OCI-LY3 (cell line): ENCODE results near the gene KANK3.
"Not testable (repeated sequence)": the region's sequence is repeated elsewhere in the genome, so short reads cannot be mapped to it uniquely, and the experiment has no call there.

Experiments
- H2AFZ ChIP-seq: fragments of 200-600, 300-600 bp; shearing (Covaris generic); 2 replicates; pipeline ENCODE4 v1.6.0; 2014; ENCODE audit warnings: antibody characterized with exemption, low read depth, low read length
- H3K27ac ChIP-seq: fragments of 200-600, 300-600 bp; sonication (generic); 2 replicates; pipeline ENCODE4 v1.5.1; 2014; ENCODE audit warnings: mild to moderate bottlenecking, low read length, moderate library complexity, mixed read lengths
- H3K27me3 ChIP-seq: fragments of 200-600, 300-600 bp; sonication (generic); 2 replicates; pipeline ENCODE4 v1.6.1; 2014; ENCODE audit warnings: low read depth, low read length, mixed read lengths
- H3K36me3 ChIP-seq: fragments of 200-600, 300-600 bp; sonication (generic); replicated peaks from 2 replicates; pipeline ENCODE3; 2014; ENCODE audit warnings: low read depth, low read length, mixed read lengths
- H3K4me1 ChIP-seq: fragments of 300-600, 200-600 bp; sonication (generic); 2 replicates; pipeline ENCODE4 v1.6.1; 2014; ENCODE audit warnings: low read length, mixed read lengths
- H3K4me2 ChIP-seq: fragments of 200-600, 300-600 bp; sonication (generic); 2 replicates; pipeline ENCODE4 v1.6.1; 2014; ENCODE audit warnings: low read length, mixed read lengths
- H3K4me3 ChIP-seq: fragments of 300-600, 200-600 bp; sonication (generic); 2 replicates; pipeline ENCODE4 v1.5.1; 2014; ENCODE audit warnings: antibody characterized with exemption, mild to moderate bottlenecking, low read length, moderate library complexity
- H3K79me2 ChIP-seq: fragments of 300-600, 200-600 bp; shearing (Covaris generic); 2 replicates; pipeline ENCODE4 v1.6.1; 2014; ENCODE audit warnings: mild to moderate bottlenecking, low read length, mixed read lengths
- H3K9ac ChIP-seq: fragments of 300-600, 200-600 bp; shearing (Covaris generic); 2 replicates; pipeline ENCODE4 v1.6.0; 2014; ENCODE audit warnings: mild to moderate bottlenecking, low read length, moderate library complexity
- H3K9me3 ChIP-seq: fragments of 200-600, 300-600 bp; shearing (Covaris generic); 2 replicates; pipeline ENCODE4 v1.6.1; 2014; ENCODE audit warnings: low read length, mixed read lengths; ENCODE audit not compliant: insufficient read depth
- H4K20me1 ChIP-seq: fragments of 200-600, 300-600 bp; sonication (generic); 2 replicates; pipeline ENCODE4 v1.6.1; 2016; ENCODE audit warnings: low read length, mixed read lengths; ENCODE audit not compliant: insufficient read depth
- EZH2phosphoT487 ChIP-seq: fragments of 200-600 bp; shearing (Covaris generic); IDR thresholded peaks from 2 replicates; pipeline ENCODE4 v1.6.1; 2018; ENCODE audit warnings: antibody characterized with exemption, mixed run types, low read depth
- TF ChIP-seq, protein P1 (sequence below): fragments of 200-600, 300-600 bp; sonication (generic); IDR thresholded peaks from 2 replicates; pipeline ENCODE4 v1.5.1; 2014; ENCODE audit warnings: antibody characterized with exemption, low read length, low read depth

The KANK3 gene

DNA sequence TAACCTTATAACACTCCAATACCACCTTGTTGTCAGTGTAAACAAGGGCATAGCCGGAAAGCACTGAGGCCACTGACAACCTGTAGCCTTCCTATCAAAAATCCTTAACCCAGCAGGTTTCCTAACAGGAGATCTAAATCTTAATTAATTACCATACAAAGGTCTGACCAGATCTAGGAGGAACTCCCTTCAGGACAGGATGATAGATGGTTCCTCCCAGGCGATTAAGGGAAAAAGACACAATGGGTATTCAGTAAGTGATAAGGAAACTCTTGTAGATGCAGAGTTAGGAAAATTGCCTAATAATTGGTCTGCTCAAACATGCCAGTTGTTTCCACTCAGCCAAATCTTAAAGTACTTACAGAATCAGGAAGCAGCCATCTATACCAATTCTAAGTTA is 42.0 kb upstream of the KANK3 start:
- H3K4me2 ChIP-seq, H3K27ac ChIP-seq, H3K4me1 ChIP-seq: not testable (repeated sequence)

GRCh38 chr19:8384569-8384968 is 41.5 kb upstream of the KANK3 start:
- not testable (repeated sequence) for H3K27me3 ChIP-seq, H3K36me3 ChIP-seq, H3K4me3 ChIP-seq, H3K79me2 ChIP-seq, H3K9me3 ChIP-seq, H3K9ac ChIP-seq, H2AFZ ChIP-seq, H3K4me2 ChIP-seq, H4K20me1 ChIP-seq, H3K4me1 ChIP-seq, H3K27ac ChIP-seq

More for the DNA sequence above, 42.0 kb upstream of the KANK3 start:
- H4K20me1 ChIP-seq, H2AFZ ChIP-seq, H3K79me2 ChIP-seq, H3K9me3 ChIP-seq, H3K36me3 ChIP-seq, H3K27me3 ChIP-seq, H3K4me3 ChIP-seq, H3K9ac ChIP-seq: not testable (repeated sequence)

GRCh38 chr19:8379156-8379891 is 36.3 kb upstream of the KANK3 start:
- H3K4me1 ChIP-seq, H3K9ac ChIP-seq, H4K20me1 ChIP-seq, H3K27me3 ChIP-seq, H3K79me2 ChIP-seq, H3K36me3 ChIP-seq, H3K4me3 ChIP-seq, H2AFZ ChIP-seq, H3K27ac ChIP-seq, H3K9me3 ChIP-seq, H3K4me2 ChIP-seq: not testable (repeated sequence)

DNA sequence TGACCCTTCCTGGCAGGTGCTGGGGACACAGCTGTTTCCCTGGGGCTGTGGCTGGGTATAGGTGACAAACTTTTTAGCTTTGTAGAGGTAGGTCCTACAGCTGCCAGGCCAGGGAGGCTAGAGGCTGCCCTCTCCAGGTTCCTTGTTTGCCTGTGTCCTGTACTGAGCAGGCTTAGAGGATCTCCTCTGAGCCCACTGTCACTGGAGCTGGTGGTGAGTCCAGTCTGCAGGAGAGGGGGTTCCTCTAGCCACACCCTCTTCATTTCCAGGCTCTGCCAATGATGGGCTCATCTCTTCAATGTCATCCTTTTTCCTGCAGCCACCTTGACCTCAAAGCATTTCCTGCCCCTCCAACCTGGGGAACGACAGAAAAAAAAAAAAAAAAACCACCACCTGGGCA is 34.5 kb upstream of the KANK3 start:
- no peak overlapping the region for H2AFZ ChIP-seq
- H3K27ac ChIP-seq = no peak overlapping the region
- H3K9ac ChIP-seq = no peak overlapping the region
- no peak overlapping the region for H3K4me2 ChIP-seq
- no peak overlapping the region for H3K4me3 ChIP-seq
- H4K20me1 ChIP-seq = no peaks in the 10 kb centered on the region
- no peaks in the 10 kb centered on the region for H3K36me3 ChIP-seq
- no peaks in the 10 kb centered on the region for H3K4me1 ChIP-seq
- TF ChIP-seq, protein P1, sequence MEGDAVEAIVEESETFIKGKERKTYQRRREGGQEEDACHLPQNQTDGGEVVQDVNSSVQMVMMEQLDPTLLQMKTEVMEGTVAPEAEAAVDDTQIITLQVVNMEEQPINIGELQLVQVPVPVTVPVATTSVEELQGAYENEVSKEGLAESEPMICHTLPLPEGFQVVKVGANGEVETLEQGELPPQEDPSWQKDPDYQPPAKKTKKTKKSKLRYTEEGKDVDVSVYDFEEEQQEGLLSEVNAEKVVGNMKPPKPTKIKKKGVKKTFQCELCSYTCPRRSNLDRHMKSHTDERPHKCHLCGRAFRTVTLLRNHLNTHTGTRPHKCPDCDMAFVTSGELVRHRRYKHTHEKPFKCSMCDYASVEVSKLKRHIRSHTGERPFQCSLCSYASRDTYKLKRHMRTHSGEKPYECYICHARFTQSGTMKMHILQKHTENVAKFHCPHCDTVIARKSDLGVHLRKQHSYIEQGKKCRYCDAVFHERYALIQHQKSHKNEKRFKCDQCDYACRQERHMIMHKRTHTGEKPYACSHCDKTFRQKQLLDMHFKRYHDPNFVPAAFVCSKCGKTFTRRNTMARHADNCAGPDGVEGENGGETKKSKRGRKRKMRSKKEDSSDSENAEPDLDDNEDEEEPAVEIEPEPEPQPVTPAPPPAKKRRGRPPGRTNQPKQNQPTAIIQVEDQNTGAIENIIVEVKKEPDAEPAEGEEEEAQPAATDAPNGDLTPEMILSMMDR = no peak
- no peak for TF ChIP-seq EZH2phosphoT487
- H3K79me2 ChIP-seq = no peaks in the 10 kb centered on the region
- H3K9me3 ChIP-seq = no peaks in the 10 kb centered on the region
- no peaks in the 10 kb centered on the region for H3K27me3 ChIP-seq

DNA sequence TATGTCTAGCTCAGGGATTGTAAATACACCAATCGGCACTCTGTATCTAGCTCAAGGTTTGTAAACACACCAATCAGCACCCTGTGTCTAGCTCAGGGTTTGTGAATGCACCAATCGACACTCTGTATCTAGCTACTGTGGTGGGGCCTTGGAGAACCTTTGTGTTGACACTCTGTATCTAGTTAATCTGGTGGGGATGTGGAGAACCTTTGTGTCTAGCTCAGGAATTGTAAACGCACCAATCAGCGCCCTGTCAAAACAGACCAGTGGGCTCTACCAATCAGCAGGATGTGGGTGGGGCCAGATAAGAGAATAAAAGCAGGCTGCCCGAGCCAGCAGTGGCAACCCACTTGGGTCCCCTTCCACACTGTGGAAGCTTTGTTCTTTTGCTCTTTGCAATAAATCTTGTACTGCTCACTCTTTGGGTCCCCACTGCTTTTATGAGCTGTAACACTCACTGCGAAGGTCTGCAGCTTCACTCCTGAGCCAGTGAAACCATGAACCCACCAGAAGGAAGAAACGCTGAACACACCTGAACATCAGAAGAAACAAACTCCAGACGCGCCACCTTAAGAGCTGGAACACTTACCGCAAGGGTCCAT is 33.4 kb upstream of the KANK3 start:
- not testable (repeated sequence) for H4K20me1 ChIP-seq, H3K27me3 ChIP-seq, H3K4me2 ChIP-seq, H3K27ac ChIP-seq, H3K4me3 ChIP-seq, H3K9ac ChIP-seq, H3K36me3 ChIP-seq, H2AFZ ChIP-seq, H3K4me1 ChIP-seq, H3K79me2 ChIP-seq, H3K9me3 ChIP-seq

GRCh38 chr19:8375766-8376165 is 32.7 kb upstream of the KANK3 start:
- not testable (repeated sequence) for H4K20me1 ChIP-seq, H3K4me3 ChIP-seq, H3K27me3 ChIP-seq, H3K27ac ChIP-seq, H3K36me3 ChIP-seq, H3K4me2 ChIP-seq, H3K9ac ChIP-seq, H3K79me2 ChIP-seq, H2AFZ ChIP-seq, H3K9me3 ChIP-seq, H3K4me1 ChIP-seq
